GM18870 (cell line): Measurements from ENCODE around the gene SYNGR3.

Source experiments
- ATAC-seq: cut with Tn5 transposase; IDR thresholded peaks from one replicate; pipeline ENCODE4 v1.9.1; 2021; ENCODE audit warnings: moderate library complexity; ENCODE audit not compliant: unreplicated experiment

Gene SYNGR3

GRCh38 chr16:2039274-2040031, 49.7 kb downstream of the SYNGR3 start:
- ATAC-seq: no peak

- ATAC-seq: no peak
Measured at GRCh38 chr16:2040041-2040786, 50.4 kb downstream of the SYNGR3 start.

- ATAC-seq: no peak
Measured at GRCh38 chr16:2040787-2041522, 51.2 kb downstream of the SYNGR3 start.

- ATAC-seq: no peak
Measured at GRCh38 chr16:2042171-2042985, 52.6 kb downstream of the SYNGR3 start.

GRCh38 chr16:2042986-2043666, 53.4 kb downstream of the SYNGR3 start:
- no peak for ATAC-seq
